AG09309 (cell line): ENCODE data around the gene STK25.

Experiments used
- DNase-seq: peaks from one replicate; pipeline ENCODE4 v3.0.0-alpha.2; 2010; ENCODE audit warnings: low read depth
- H3K4me3 ChIP-seq: 2 replicates; pipeline ENCODE4 v1.5.1; 2011; ENCODE audit warnings: mild to moderate bottlenecking, low read depth, low read length, moderate library complexity; ENCODE audit not compliant: control insufficient read depth
- CTCF ChIP-seq: IDR thresholded peaks from 2 replicates; pipeline ENCODE4 v1.5.1; 2011; ENCODE audit warnings: mild to moderate bottlenecking, low read depth, low read length, inconsistent platforms; ENCODE audit not compliant: insufficient read depth, control insufficient read depth; ENCODE audit errors: missing control alignments

Gene STK25

GRCh38 chr2:241519669-241520068 is 11.3 kb upstream of the STK25 start:
- no peak for DNase-seq
- no peak overlapping the region for H3K4me3 ChIP-seq
- no peak for TF ChIP-seq CTCF

GRCh38 chr2:241517297-241517696 is 8.9 kb upstream of the STK25 start:
- no peak for TF ChIP-seq CTCF
- no peak overlapping the region for H3K4me3 ChIP-seq
- DNase-seq = no peak

GRCh38 chr2:241516520-241516965 is 8.2 kb upstream of the STK25 start:
- no peak for TF ChIP-seq CTCF
- no peak overlapping the region for H3K4me3 ChIP-seq
- DNase-seq = no peak

GRCh38 chr2:241514986-241515737 is 6.8 kb upstream of the STK25 start:
- TF ChIP-seq CTCF = no peak
- no peak for DNase-seq
- no peak overlapping the region for H3K4me3 ChIP-seq

- no peak for DNase-seq
- no peak overlapping the region for H3K4me3 ChIP-seq
- TF ChIP-seq CTCF = no peak
Observed at GRCh38 chr2:241514553-241514952, 6.2 kb upstream of the STK25 start.

GRCh38 chr2:241511091-241511741 is 2.8 kb upstream of the STK25 start:
- no peak for TF ChIP-seq CTCF
- H3K4me3 ChIP-seq = no peak overlapping the region
- DNase-seq = no peak
